Type B pancreatic cell (in vitro differentiated cells): Measurements from ENCODE around the gene IL17RA. TPM values are rescaled to one million over a fixed set of nuclear protein-coding genes. Genes with fewer than 3 reads are reported as not detected.

ENCODE experiments used
- DNase-seq: peaks from one replicate; pipeline ENCODE4 v3.0.0; 2021; ENCODE audit warnings: mixed read lengths; ENCODE audit not compliant: unreplicated experiment; ENCODE audit errors: extremely low spot score
- H3K27ac Mint-ChIP-seq: 2 replicates; pipeline ENCODE4 v1.8.0; 2021; ENCODE audit warnings: mild to moderate bottlenecking, mixed read lengths
- H3K27me3 Mint-ChIP-seq: 2 replicates; pipeline ENCODE4 v1.8.0; 2021; ENCODE audit warnings: mixed read lengths
- H3K36me3 Mint-ChIP-seq: 2 replicates; pipeline ENCODE4 v1.8.0; 2021; ENCODE audit warnings: mixed read lengths
- H3K4me1 Mint-ChIP-seq: one replicate; pipeline ENCODE4 v1.8.0; 2021; ENCODE audit warnings: mixed read lengths; ENCODE audit not compliant: unreplicated experiment
- H3K4me3 Mint-ChIP-seq: 2 replicates; pipeline ENCODE4 v1.8.0; 2021; ENCODE audit warnings: mild to moderate bottlenecking, mixed read lengths
- H3K9me3 Mint-ChIP-seq: 2 replicates; pipeline ENCODE4 v1.8.0; 2021; ENCODE audit warnings: mixed read lengths
- total RNA-seq: library from RNA; stranded (reverse); gene quantifications from 2 replicates; pipeline ENCODE4 v1.2.1, GENCODE V29; 2021; ENCODE audit warnings: low replicate concordance
- TF ChIP-seq, protein P1 (sequence below): fragments of 200-600 bp; sonication (generic); conservative IDR thresholded peaks from 2 replicates; pipeline ENCODE4 v1.5.0; 2021; ENCODE audit warnings: antibody characterized with exemption, mild to moderate bottlenecking

IL17RA gene
- total RNA-seq, 1 donor from 2014 or later, result 8.0 TPM

GRCh38 chr22:17132112-17132511 is 47.3 kb downstream of the IL17RA start:
- no peaks in the 10 kb centered on the region for H3K4me1 Mint-ChIP-seq
- TF ChIP-seq, protein P1, sequence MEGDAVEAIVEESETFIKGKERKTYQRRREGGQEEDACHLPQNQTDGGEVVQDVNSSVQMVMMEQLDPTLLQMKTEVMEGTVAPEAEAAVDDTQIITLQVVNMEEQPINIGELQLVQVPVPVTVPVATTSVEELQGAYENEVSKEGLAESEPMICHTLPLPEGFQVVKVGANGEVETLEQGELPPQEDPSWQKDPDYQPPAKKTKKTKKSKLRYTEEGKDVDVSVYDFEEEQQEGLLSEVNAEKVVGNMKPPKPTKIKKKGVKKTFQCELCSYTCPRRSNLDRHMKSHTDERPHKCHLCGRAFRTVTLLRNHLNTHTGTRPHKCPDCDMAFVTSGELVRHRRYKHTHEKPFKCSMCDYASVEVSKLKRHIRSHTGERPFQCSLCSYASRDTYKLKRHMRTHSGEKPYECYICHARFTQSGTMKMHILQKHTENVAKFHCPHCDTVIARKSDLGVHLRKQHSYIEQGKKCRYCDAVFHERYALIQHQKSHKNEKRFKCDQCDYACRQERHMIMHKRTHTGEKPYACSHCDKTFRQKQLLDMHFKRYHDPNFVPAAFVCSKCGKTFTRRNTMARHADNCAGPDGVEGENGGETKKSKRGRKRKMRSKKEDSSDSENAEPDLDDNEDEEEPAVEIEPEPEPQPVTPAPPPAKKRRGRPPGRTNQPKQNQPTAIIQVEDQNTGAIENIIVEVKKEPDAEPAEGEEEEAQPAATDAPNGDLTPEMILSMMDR, result no peak
- H3K27ac Mint-ChIP-seq, result no peak overlapping the region
- no peaks in the 10 kb centered on the region for H3K27me3 Mint-ChIP-seq
- DNase-seq, result no peak
- no peaks in the 10 kb centered on the region for H3K9me3 Mint-ChIP-seq
- H3K36me3 Mint-ChIP-seq, result peaks cover 5% of the 10 kb centered on the region
- no peak overlapping the region for H3K4me3 Mint-ChIP-seq

DNA sequence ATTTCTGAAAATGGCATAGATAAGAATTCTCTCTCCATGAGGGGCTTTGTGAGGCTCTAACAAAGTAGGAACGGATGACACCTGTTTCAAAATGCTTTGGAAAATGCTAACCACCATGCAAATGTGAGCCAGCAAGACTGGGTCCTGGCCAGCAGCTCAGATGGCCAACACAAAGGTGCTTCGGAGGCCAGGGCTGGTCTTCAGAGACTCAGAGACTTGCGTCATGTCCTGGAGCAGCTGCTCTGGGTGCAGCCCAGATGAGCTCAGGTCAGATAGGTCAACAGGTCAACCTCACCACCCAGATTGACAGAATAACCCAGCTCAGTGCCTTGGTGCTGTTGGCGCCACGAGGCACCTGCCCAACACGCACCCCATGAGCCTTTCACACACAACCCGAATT is 48.3 kb downstream of the IL17RA start:
- Mint-ChIP-seq H3K36me3 (peaks cover 5% of the 10 kb centered on the region), H3K27ac (no peak overlapping the region), H3K4me1 (no peaks in the 10 kb centered on the region), H3K9me3 (no peaks in the 10 kb centered on the region), H3K27me3 (no peaks in the 10 kb centered on the region), H3K4me3 (no peak overlapping the region)
- no peak for DNase-seq
- TF ChIP-seq, protein P1, result no peak

DNA sequence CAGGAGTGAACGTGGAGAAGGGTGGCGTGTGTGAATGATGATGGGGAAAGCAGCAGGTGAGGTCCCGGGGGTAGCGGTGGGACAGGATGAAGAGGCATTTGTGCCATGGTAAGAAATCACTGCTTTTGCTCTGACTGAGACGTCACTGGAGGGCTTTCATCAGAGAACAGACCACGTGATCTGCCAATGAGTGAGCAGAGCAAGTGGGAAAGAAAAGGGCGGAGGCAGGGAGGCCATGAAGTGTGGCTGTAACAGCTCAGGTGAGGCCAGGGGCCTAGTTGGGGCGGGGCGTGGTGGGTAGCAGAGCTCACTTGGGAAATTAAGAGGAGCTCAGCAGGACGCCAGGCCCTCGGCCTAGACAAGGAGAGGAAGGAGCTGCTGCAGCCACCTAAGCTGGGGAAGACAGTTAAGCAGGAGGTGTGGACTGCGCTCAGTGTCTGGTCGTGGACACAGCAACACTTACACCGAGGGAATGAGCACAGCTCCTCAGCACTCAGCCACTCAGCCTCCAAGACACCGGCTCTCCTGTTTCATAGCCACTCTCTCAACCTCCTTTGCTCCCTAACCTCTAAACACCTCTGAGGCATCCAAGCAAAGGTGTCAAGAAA is 50.5 kb downstream of the IL17RA start:
- Mint-ChIP-seq H3K9me3 (no peaks in the 10 kb centered on the region), H3K27me3 (no peaks in the 10 kb centered on the region), H3K4me1 (no peaks in the 10 kb centered on the region), H3K4me3 (no peak overlapping the region), H3K36me3 (peaks cover 10% of the 10 kb centered on the region), H3K27ac (no peak overlapping the region)
- TF ChIP-seq, protein P1, result no peak
- DNase-seq, result no peak

DNA sequence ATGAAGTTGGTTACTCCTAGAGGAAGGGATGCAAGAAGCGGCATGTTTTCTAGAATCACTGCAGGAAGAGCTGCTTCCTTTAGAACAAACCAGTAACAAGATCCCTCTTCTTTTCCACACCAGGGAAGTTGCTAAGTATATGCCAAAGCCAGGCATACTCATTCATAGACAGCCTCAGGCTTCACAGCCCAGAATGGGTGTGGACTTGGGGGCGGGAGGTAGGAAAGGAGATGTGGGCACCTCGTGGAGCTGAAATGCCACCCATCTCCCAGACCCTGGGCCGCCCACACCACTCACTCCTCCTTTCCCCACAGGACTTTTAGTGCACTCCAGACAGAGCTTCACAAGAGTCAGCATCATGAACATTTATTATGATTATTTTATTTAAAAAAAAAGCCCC is 52.4 kb downstream of the IL17RA start:
- H3K4me1 Mint-ChIP-seq, result no peaks in the 10 kb centered on the region

DNA sequence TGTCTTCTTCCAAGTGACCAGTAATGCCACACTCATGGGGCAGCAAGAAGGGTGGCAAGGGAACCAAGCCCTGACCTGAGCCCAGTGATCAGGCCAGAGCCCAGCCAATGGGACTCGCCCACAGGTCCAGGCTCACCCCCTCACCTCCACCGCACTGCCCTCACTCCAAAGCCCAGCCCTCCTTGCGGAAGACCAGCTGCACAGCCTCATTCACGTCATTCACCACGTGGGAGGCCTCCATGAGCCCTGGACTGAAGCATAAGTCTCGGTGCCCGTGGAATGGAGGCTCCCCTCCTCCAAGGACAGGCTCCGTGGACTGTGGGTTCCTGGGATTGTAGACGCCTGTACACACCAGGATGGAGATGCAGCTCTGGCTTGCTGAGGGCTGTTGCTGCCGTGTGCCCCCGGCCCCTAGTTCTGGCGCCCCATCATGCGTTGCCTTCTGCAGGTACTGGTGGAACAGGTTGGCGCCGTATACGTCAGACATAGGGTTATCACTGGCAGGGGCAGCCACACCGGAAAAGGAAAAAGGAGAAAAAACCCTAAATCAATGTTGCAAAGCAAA is 53.1 kb downstream of the IL17RA start:
- no peaks in the 10 kb centered on the region for H3K9me3 Mint-ChIP-seq
- peaks cover 10% of the 10 kb centered on the region for H3K36me3 Mint-ChIP-seq
- TF ChIP-seq, protein P1, result no peak
- no peak overlapping the region for H3K27ac Mint-ChIP-seq
- DNase-seq, result no peak
- no peak overlapping the region for H3K4me3 Mint-ChIP-seq
- H3K4me1 Mint-ChIP-seq, result no peaks in the 10 kb centered on the region
- no peaks in the 10 kb centered on the region for H3K27me3 Mint-ChIP-seq

More for the DNA sequence above, 52.4 kb downstream of the IL17RA start:
- TF ChIP-seq, protein P1, result no peak
- H3K9me3 Mint-ChIP-seq, result no peaks in the 10 kb centered on the region
- peaks cover 10% of the 10 kb centered on the region for H3K36me3 Mint-ChIP-seq
- no peak overlapping the region for H3K4me3 Mint-ChIP-seq
- no peak for DNase-seq
- no peaks in the 10 kb centered on the region for H3K27me3 Mint-ChIP-seq
- H3K27ac Mint-ChIP-seq, result no peak overlapping the region
